Natural killer cell treated with Interleukin-12 subunit alpha and Interleukin-12 subunit beta and Interleukin-15 and Interleukin-18, amount 100 ng/mL, for 72 hours (primary cell): ENCODE measurements around the gene SMAP2. TPM values are rescaled to one million over a fixed set of nuclear protein-coding genes. Genes with fewer than 3 reads are reported as not detected.

Experiments used
- ATAC-seq, 2 donors: fragments of 150-1000 bp; cut with Tn5 transposase in 1 of 2; sonication (Bioruptor Pico), chemical (Tn5 transposase) in 1 of 2; 2 replicates each; pipeline ENCODE4 v1.10.0; 2021
- DNase-seq: peaks from one replicate; pipeline ENCODE4 v3.0.0; 2022; ENCODE audit warnings: low spot score
- H3K27ac Mint-ChIP-seq, 2 donors: 1 replicate in 1 of 2; 2 replicates in 1 of 2; pipeline ENCODE4 v1.8.0; 2022; ENCODE audit warnings: mixed read lengths in 2 of 2, mild to moderate bottlenecking in 1 of 2, moderate library complexity in 1 of 2
- H3K27me3 Mint-ChIP-seq, 2 donors: 1 replicate in 1 of 2; 2 replicates in 1 of 2; pipeline ENCODE4 v1.8.0; 2022; ENCODE audit warnings: mixed read lengths in 2 of 2
- H3K36me3 Mint-ChIP-seq: one replicate; pipeline ENCODE4 v1.8.0; 2022; ENCODE audit warnings: mixed read lengths
- H3K4me1 Mint-ChIP-seq, 2 donors: 1 replicate in 1 of 2; 2 replicates in 1 of 2; pipeline ENCODE4 v1.8.0; 2022; ENCODE audit warnings: low read depth in 2 of 2, mixed read lengths in 2 of 2, mild to moderate bottlenecking in 1 of 2
- H3K4me3 Mint-ChIP-seq: one replicate; pipeline ENCODE4 v1.8.0; 2022; ENCODE audit warnings: mixed read lengths
- H3K9me3 Mint-ChIP-seq: 2 replicates; pipeline ENCODE4 v1.8.0; 2022; ENCODE audit warnings: mixed read lengths
- total RNA-seq, 2 donors: library from RNA; stranded (reverse); gene quantifications; one replicate each; pipeline ENCODE4 v1.2.3, GENCODE V29; 2022

Gene SMAP2
- total RNA-seq, 2 donors from 2014 or later, result 132 to 158 TPM

DNA sequence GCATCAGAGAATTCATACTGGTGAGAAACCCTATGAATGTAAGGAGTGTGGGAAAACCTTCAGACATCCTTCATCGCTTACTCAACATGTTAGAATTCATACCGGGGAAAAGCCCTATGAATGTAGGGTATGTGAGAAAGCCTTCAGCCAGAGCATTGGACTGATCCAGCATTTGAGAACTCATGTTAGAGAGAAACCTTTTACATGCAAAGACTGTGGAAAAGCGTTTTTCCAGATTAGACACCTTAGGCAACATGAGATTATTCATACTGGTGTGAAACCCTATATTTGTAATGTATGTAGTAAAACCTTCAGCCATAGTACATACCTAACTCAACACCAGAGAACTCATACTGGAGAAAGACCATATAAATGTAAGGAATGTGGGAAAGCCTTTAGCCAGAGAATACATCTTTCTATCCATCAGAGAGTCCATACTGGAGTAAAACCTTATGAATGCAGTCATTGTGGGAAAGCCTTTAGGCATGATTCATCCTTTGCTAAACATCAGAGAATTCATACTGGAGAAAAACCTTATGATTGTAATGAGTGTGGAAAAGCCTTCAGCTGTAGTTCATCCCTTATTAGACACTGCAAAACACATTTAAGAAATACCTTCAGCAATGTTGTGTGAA, 89.5 kb downstream of the SMAP2 start:
- Mint-ChIP-seq H3K4me1 (no peaks in the 10 kb centered on the region), H3K27me3 (no peaks in the 10 kb centered on the region), H3K27ac (no peak overlapping the region), H3K9me3 (peaks cover 39% of the 10 kb centered on the region), H3K4me3 (no peak overlapping the region), H3K36me3 (peaks cover 74% of the 10 kb centered on the region)
- no peak for DNase-seq
- ATAC-seq, result no peak

DNA sequence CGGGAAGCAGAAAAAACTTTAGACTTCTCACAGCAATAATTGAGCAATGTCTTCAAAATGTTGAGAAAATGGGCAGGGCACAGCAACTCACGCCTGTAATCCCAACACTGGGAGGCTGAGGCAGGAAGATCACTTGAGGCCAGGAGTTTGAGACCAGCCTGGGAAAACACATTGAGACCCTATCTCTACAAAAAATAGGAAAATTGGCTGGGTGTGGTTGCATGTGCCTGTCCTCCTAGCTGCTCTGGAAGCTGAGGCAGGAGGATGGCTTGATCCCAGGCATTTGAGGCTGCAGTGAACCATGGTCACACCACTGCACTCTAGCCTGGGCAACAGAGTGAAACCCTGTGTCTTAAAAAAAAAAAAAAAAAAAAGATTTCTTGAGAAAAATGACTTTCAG, 95.8 kb downstream of the SMAP2 start:
- Mint-ChIP-seq H3K9me3 (peaks cover 43% of the 10 kb centered on the region), H3K36me3 (peaks cover 65% of the 10 kb centered on the region)
- ATAC-seq, result no peak

More for the DNA sequence above, 95.8 kb downstream of the SMAP2 start:
- H3K27ac Mint-ChIP-seq, result no peak overlapping the region
- no peak for DNase-seq
- no peak overlapping the region for H3K4me3 Mint-ChIP-seq
- no peaks in the 10 kb centered on the region for H3K27me3 Mint-ChIP-seq
- H3K4me1 Mint-ChIP-seq, result no peaks in the 10 kb centered on the region

Other genes with a start within 250 kb of the SMAP2 start
- gene RLF, start 212.3 kb upstream of the SMAP2 start, total RNA-seq, result 10 to 100 TPM; 19.5 to 24.5 TPM
- gene TMCO2, start 125.8 kb upstream of the SMAP2 start, total RNA-seq, result not detected
- gene ZMPSTE24, start 115.5 kb upstream of the SMAP2 start, total RNA-seq, result 10 to 100 TPM; 36.9 to 38.5 TPM
- gene COL9A2, start 56.4 kb upstream of the SMAP2 start, total RNA-seq, result 1 to 10 TPM; 5.4 to 7.3 TPM
- 1 to 10 TPM; 4.0 to 6.2 TPM for gene ZFP69B, start 76.7 kb downstream of the SMAP2 start, total RNA-seq
- 1 to 10 TPM; 4.3 to 4.5 TPM for gene ZFP69, start 103.6 kb downstream of the SMAP2 start, total RNA-seq
- gene EXO5, start 135.0 kb downstream of the SMAP2 start, total RNA-seq, result 10 to 100 TPM; 13.1 to 14.2 TPM
- gene ZNF684, start 157.9 kb downstream of the SMAP2 start, total RNA-seq, result 1 to 10 TPM; 6.6 to 9.3 TPM